T-helper 2 cell (primary cell): Measurements from ENCODE around the gene PDF.
A peak's percentile ranks its signal among the peaks of the same experiment; 100 is the strongest.
"Not testable (repeated sequence)": the region's sequence is repeated elsewhere in the genome, so short reads cannot be mapped to it uniquely, and the experiment has no call there.

Source experiments
- DNase-seq, 5 experiments: peaks; one replicate each; pipeline versions ENCODE4 v3.0.0 to v3.0.0-alpha.2; 2012 to 2022

Gene PDF

GRCh38 chr16:69315486-69316311, 14.7 kb downstream of the PDF start:
- DNase-seq: no peak

- DNase-seq: no peak
Measured at GRCh38 chr16:69314534-69314933, 15.9 kb downstream of the PDF start.

GRCh38 chr16:69313469-69313868, 16.9 kb downstream of the PDF start:
- DNase-seq: no peak

DNA sequence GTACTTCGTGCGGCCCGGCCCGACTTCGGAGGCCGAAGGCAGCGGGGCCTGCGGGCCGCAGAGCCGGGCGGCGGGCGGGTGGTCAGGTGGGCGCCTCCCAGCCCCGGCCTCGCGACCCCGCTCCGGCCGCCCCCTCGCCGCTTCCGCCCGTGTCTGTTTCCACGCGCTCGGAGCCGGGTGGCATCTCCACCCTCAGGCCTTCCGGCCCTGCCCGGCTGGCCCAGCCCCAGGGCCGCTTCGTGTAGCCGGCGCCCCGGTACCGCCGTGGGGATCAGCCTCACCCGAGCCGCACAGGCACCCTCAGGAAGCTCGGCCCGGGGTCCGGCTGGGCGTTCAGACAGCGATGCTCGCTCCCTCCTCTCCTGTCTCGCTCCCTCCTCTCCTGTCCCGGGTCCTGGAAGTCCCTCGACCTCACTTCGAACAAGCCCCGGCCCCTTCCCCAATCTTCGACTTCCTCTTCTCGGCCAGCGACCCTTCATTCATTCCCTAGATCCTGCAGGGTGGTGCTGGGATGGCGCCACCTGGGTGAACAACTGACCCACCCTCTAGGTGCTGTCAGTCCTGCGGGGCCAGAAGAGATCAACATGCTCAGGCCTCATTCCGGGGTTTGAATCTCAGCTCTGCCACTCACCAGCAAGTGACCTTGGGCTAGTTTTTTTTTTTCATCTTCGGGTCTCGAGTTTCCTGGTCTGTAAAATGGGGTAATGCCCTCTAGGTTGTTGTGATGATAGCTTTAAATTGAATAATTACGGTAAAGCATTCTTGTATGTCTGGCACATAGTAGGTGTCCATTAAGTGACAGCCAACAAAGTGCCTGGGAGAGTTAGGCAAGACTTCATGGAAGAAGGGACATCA, 18.6 kb downstream of the PDF start:
- peak in 2 of 5 experiments; percentile 20 to 55 for DNase-seq

DNA sequence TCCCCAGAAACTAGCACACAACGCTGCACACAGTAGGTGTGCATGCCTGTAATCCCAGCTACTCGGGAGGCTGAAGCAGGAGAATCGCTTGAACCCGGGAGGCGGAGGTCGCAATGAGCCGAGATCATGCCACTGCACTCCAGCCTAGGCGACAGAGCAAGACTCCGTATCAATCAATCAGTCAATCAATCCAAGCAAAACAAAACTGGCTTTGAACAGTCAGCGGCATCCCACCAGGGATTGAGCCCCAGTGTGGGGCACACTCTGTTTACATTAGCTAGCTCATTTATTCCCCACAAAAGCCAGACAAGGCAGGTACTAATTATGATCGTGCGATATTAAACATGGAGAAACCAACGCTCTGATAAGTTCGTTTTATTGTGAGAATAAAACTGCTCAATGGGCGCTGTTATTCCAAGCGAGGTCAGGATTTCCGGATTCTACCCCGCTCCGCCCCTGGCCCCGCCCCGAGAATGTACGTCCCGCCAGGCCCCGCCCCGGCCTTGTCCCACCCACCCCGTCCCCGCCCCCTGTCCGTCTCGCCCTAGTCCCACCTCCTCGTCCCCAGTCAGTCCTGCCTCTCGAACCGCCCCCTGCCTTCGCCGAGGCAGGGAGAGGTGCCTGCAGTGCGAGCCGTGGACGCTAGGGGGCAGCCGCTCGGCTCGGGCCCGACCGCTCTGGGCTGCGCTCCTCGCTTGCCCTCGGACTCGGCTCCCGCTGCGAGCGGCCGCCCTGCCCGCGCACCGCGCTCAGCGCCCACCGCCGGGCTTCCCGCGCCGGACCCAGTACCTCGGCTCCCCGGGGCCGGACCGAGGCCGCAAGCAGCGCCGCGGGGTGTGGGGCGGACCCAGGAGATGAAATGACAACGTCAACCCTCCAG, 19.5 kb downstream of the PDF start, which contains the start of gene VPS4A:
TSS of gene VPS4A (plus strand) at position 698 of the 880 bp plus-strand sequence. CDS start at position 860, 162 bp downstream.
- DNase-seq: peak; percentile 95 to 98 (median 95)

DNA sequence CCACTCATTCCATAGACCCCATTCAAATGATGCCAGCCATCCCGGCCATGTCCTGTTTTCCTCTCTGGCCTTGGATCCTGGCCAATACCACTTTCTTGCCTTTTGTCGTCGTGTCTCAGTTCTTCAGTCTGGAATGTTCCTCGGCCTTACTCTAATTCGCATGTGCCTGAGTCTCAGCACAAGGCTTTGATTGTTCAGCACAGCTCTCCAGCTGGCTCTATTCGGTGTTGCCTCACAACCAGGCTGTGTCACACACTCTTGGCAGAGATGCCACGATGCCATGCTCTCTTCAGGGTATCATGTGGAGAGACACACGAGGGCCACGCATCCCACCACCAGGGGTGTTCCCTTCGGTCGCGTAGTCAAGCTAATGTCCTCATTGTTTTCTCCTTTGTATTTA, 21.1 kb downstream of the PDF start:
- no peak for DNase-seq

DNA sequence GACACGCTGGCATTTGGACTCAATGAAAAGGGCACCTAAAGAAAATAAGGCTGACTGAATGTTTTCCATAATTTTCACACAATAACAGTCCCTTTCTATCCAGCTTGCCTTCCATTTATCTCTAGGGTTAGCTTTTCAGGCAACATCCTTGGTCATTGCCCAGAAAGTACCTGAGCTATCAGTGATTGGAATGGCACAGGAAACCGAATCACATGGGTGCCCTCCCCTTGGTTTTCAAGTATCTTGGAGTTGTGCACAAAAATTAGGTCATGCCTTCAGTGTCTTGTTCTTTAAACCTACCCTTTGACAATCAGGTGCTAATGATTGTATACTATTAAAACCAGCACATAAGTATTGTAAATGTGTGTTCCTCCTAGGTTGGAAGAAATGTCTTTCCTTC, 22.5 kb downstream of the PDF start:
- no peak for DNase-seq

DNA sequence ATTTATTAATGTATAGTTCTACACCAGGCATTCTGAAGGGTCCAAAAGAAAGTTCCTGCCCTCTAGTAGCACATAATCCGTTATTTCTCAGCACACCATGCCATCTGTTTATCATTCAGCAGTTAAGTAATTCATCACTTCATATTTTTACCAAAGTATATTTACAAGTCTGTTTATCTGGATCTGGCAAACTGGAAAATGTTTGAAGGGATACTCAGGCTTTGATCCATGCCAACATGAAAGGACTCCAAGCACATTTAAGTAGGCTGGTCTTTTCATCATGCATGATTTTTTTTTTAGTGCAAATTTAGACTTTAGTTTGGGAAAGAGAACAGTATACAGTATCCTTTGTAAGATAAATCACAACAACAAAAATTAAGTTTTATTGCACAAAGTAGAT, 23.3 kb downstream of the PDF start:
- no peak for DNase-seq

- no peak for DNase-seq
Measured at GRCh38 chr16:69306031-69306430, 24.4 kb downstream of the PDF start.

DNA sequence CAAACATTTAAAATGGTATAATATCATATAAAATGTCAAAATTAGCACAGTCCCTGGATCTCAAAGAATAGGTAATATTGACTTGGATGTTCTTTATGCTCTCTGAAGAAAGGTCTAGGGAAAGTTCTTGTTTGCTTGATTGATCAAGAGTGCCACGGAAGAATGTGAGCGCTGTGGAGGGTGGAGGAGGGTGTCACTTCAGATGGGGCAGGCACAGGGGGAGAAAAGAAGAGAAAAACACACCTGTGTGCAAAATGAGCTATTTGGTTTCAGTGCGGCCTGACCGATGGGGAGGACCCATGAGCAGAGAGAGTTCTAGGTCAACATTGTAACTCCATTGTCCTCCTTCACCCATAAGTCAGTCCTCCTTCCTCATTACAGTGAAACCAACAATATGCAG, 28.1 kb downstream of the PDF start:
- DNase-seq: no peak

DNA sequence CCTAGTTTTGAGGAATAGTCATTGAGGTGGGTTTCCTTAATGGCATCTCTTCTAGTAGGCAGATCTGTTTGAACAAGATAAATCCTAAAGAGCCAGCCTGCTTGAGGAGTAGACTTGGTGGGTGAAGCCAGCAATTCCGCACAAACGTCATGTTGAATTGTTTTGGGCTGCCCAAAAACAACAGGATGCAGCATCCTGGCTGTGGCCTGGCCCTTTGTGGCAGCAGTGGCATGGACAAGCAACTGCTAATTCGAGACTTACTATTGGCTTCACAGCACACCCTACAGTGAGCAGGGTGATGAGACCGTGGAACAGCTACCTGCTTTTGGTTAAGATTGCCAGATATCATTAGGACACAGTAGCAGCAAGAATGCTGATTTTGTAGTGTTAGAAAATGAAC, 28.5 kb downstream of the PDF start:
- DNase-seq: no peak

DNA sequence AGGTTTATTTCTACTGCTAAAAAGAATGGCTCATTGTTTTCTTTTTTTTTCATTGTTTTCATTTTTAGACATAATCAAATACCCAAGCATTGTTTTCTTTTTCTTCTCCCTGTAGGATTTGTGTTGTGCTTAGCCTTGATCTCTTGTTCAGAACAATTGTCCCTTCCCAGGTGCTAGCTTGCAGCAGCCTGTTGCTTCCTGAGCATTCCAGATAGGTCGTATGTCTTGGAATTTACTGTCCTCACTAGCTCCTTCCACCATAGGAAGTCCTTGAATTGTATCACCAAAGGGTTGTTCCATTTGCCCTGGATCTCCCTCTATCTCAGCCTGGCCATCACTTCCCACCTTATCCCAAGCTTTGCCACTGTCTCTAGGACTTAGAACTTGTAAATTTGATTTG, 29.2 kb downstream of the PDF start:
- no peak for DNase-seq

DNA sequence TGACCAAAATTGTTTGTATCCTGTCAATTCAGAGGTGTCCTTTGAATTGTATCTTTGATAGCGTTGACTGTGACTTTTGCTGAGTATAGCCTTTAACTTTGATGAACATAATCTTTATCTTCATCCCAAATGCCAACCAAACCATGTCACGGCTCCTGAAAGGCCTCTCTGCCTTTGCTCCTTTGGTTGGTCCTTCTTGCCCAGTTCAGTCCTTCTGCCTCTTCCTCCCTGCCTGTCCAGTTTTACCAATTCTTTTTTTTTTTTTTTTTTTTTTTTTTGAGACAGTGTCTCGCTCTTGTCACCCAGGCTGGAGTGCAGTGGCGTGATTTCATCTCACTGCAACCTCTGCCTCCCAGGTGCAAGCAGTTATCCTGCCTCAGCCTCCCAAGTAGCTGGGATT, 32.1 kb downstream of the PDF start:
- no peak for DNase-seq

DNA sequence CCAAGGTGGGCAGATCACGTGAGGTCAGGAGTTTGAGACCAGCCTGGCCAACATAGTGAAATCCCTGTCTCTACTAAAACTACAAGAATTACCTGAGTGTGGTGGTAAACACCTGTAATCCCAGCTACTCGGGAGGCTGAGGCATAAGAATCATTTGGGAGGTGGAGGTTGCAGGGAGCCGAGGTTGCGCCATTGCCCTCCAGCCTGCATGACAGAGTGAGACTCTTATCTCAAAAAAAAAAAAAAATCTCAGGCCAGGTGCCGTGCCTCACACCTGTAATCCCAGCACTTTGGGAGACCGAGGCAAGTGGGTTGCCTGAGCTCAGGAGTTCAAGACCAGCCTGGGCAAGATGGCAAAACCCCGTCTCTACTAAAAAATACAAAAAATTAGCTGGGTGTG, 33.6 kb downstream of the PDF start:
- DNase-seq: not testable (repeated sequence)

DNA sequence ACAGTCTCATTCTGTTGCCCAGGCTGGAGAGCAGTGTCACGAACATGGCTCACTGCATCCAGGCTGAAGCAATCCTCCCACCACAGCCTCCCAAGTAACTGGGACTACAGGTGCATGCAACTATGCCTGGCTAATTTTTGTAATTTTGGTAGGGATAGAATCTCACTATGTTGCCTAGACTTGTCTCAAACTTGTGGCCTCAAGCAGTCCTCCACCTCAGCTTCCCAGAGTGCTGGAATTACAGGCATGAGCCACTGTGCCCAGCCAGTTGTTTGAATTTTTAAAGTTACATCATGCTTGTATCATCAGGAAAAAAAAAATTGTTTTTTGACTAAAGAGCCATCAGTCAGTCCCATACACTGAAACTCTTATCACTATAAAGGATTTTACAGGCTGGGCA, 36.3 kb downstream of the PDF start:
- DNase-seq: no peak

DNA sequence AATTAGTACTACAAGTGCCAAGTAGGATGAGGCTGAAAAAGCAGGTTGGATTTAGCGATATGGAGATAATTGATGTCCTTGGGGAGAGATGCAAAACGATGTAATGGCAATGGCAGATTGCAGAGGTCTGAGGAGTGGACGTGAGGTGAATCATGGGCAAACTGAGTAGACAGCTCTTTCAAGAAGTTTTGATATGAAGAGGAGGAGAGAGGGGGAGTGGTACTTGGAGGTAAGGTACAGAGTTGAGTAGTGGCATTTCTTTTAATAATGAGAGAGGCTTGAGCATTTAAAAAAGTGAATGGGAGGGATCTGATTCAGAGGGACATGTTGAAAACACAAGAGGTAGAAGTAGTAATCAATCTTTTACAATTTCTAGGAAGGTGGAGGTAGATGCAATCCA, 37.0 kb downstream of the PDF start:
- no peak for DNase-seq

DNA sequence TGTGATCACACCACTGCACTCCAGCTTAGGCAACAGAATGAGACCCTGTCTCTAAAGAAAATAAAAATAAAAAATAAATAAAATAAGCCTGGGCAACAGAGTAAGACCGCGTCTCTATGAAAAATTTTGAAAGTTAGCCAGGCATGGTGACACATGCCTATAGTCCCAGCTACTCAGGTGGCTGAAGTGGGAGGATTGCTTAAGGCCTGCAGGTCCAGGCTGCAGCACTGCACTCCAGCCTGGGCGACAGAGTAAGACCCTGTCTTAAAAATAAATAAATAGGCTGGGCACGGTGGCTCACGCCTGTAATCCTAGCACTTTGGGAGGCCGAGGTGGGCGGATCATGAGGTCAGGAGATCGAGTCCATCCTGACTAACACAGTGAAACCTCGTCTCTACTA, 38.7 kb downstream of the PDF start:
- not testable (repeated sequence) for DNase-seq

GRCh38 chr16:69286941-69287713, 43.3 kb downstream of the PDF start:
- DNase-seq: peak in 2 of 5 experiments; percentile 18 to 67

DNA sequence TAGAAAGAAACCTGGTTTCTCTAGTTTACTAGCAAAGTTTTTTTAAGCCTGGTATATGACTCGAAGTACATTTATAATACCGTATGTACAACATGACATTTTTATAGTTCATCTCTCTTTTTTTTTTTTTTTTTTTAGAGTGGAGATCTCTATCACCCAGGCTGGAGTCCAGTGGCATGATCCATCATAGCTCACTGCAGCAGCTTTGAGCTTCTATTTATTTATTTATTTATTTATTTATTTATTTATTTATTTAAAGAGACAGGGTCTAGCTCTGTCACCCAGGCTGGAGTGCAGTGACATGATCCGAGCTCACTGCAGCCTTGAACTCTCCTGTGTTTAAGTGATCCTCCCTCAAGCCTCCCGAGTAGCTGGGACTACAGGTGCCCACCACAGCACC, 45.1 kb downstream of the PDF start:
- no peak for DNase-seq

DNA sequence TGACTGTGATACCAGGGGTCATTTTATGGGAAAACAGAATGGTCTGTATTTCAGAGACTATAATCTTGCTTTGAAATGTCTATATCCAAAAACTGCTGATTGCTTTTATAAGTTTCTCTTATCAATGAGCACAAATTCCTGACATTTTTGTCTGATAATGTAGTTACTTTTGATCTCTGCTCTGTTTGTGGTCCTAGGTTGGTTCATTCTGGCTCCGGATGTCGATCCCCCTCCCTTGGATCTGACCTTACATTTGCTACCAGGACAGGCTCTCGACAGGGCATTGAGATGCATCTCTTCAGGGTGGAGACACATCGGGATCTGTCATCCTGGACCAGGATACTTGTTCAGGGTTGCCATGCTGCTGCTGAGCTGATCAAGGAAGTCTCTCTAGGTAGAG, 46.5 kb downstream of the PDF start:
- no peak for DNase-seq

GRCh38 chr16:69277413-69277812, 53.0 kb downstream of the PDF start:
- DNase-seq: no peak
